Spleen (tissue), 7 donors: ENCODE data around the gene HDAC7.

Experiments used
- CTCF ChIP-seq, 11 experiments: fragments of 200-600 bp in 7 of 11; fragments of 450-650 bp in 4 of 11; sonication (generic) in 4 of 11; IDR thresholded peaks in 8 of 11; conservative IDR thresholded peaks in 3 of 11; 1 replicate in 7 of 11; 2 replicates in 4 of 11; pipeline versions ENCODE4 v1.4.0 to v1.8.0; 2016 to 2021; ENCODE audit warnings: antibody characterized with exemption in 11 of 11, inconsistent platforms in 4 of 11, mild to moderate bottlenecking in 1 of 11
- POLR2A ChIP-seq, 3 donors: fragments of 450-650 bp; IDR thresholded peaks; one replicate each; pipeline ENCODE4 v1.5.1; 2017; ENCODE audit warnings: antibody characterized with exemption in 3 of 3, mild to moderate bottlenecking in 1 of 3
- POLR2AphosphoS5 ChIP-seq, 3 donors: sonication (generic); formaldehyde crosslinking; IDR thresholded peaks; one replicate each; pipeline ENCODE4 v1.5.1; 2017; ENCODE audit warnings: antibody characterized with exemption in 3 of 3
- donor health status: DM: no; HTN: no; CAD: no; lungs with moderate emphysema.
- donor health status: DM: no; HTN: no; CAD: no.
- donor health status: DM: no; HTN: no; CAD: no.

- TF ChIP-seq CTCF (IDR thresholded peaks at IDR 0.05 in 8 of 11, conservative IDR thresholded peaks at IDR 0.05 in 3 of 11) (no peak), POLR2A (IDR thresholded peaks at IDR 0.05) (no peak), POLR2AphosphoS5 (IDR thresholded peaks at IDR 0.05) (no peak)
Observed at GRCh38 chr12:47818007-47818376, 1.7 kb downstream of the HDAC7 start.
